HFFc6 (cell line): Measurements from ENCODE around the gene USP2. TPM values are rescaled to one million over a fixed set of nuclear protein-coding genes. Genes with fewer than 3 reads are reported as not detected.

Experiments
- DNase-seq: peaks from one replicate; pipeline ENCODE4 v3.0.0-alpha.2; 2018
- H3K27ac Mint-ChIP-seq: 2 replicates; pipeline ENCODE4 v1.8.0; 2020; ENCODE audit warnings: mild to moderate bottlenecking, mixed read lengths
- H3K27me3 Mint-ChIP-seq: 2 replicates; pipeline ENCODE4 v1.8.0; 2021; ENCODE audit warnings: mild to moderate bottlenecking, moderate library complexity, mixed read lengths; ENCODE audit not compliant: insufficient read depth
- H3K36me3 Mint-ChIP-seq: 2 replicates; pipeline ENCODE4 v1.8.0; 2021; ENCODE audit warnings: low read depth, mixed read lengths
- H3K4me1 Mint-ChIP-seq: 2 replicates; pipeline ENCODE4 v1.8.0; 2020; ENCODE audit warnings: low read depth, mixed read lengths
- H3K4me3 Mint-ChIP-seq: 2 replicates; pipeline ENCODE4 v1.8.0; 2020; ENCODE audit warnings: mild to moderate bottlenecking, moderate library complexity, mixed read lengths
- H3K9me3 Mint-ChIP-seq: 2 replicates; pipeline ENCODE4 v1.8.0; 2020; ENCODE audit warnings: mild to moderate bottlenecking, mixed read lengths
- total RNA-seq, 6 experiments: library from RNA; stranded (reverse); fragmentation: NEBNext Ultra II Directional; extraction: Animal tissue kit (Norgen Biotek cat#: 25700); gene quantifications; 2 replicates in 1 of 6; 3 replicates in 5 of 6; pipeline ENCODE4 v1.2.3, GENCODE V29; 2021
- TF ChIP-seq, protein P1 (sequence below): fragments of 200-600 bp; sonication (generic); IDR thresholded peaks from 2 replicates; pipeline ENCODE4 v1.5.0; 2021; ENCODE audit warnings: antibody characterized with exemption, mild to moderate bottlenecking

The USP2 gene
- total RNA-seq, 6 experiments from 2014 or later = 0.32 to 0.71 (median 0.49) TPM

GRCh38 chr11:119416606-119417580 lies 35.4 kb upstream of the USP2 start:
- peak; percentile 58 for DNase-seq
- H3K4me3 Mint-ChIP-seq = peak overlapping the region; percentile 97
- H3K36me3 Mint-ChIP-seq = peaks cover 45% of the 10 kb centered on the region
- peak overlapping the region; percentile 97 for H3K27ac Mint-ChIP-seq
- TF ChIP-seq, protein P1, sequence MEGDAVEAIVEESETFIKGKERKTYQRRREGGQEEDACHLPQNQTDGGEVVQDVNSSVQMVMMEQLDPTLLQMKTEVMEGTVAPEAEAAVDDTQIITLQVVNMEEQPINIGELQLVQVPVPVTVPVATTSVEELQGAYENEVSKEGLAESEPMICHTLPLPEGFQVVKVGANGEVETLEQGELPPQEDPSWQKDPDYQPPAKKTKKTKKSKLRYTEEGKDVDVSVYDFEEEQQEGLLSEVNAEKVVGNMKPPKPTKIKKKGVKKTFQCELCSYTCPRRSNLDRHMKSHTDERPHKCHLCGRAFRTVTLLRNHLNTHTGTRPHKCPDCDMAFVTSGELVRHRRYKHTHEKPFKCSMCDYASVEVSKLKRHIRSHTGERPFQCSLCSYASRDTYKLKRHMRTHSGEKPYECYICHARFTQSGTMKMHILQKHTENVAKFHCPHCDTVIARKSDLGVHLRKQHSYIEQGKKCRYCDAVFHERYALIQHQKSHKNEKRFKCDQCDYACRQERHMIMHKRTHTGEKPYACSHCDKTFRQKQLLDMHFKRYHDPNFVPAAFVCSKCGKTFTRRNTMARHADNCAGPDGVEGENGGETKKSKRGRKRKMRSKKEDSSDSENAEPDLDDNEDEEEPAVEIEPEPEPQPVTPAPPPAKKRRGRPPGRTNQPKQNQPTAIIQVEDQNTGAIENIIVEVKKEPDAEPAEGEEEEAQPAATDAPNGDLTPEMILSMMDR = no peak; the same call in 1 of the 2 replicates
- H3K4me1 Mint-ChIP-seq = peaks cover 53% of the 10 kb centered on the region
- no peaks in the 10 kb centered on the region for H3K9me3 Mint-ChIP-seq
- peaks cover 5% of the 10 kb centered on the region for H3K27me3 Mint-ChIP-seq

GRCh38 chr11:119415966-119416365 lies 34.5 kb upstream of the USP2 start:
- no peak overlapping the region for H3K4me3 Mint-ChIP-seq
- DNase-seq = no peak
- TF ChIP-seq, protein P1 = no peak
- H3K36me3 Mint-ChIP-seq = peaks cover 38% of the 10 kb centered on the region
- H3K27me3 Mint-ChIP-seq = peaks cover 5% of the 10 kb centered on the region
- no peaks in the 10 kb centered on the region for H3K9me3 Mint-ChIP-seq
- H3K4me1 Mint-ChIP-seq = peaks cover 52% of the 10 kb centered on the region
- H3K27ac Mint-ChIP-seq = no peak overlapping the region

- Mint-ChIP-seq H3K9me3 (no peaks in the 10 kb centered on the region), H3K36me3 (peaks cover 35% of the 10 kb centered on the region), H3K4me3 (no peak overlapping the region), H3K4me1 (peaks cover 48% of the 10 kb centered on the region), H3K27me3 (peaks cover 5% of the 10 kb centered on the region), H3K27ac (no peak overlapping the region)
- TF ChIP-seq, protein P1 = no peak
- DNase-seq = no peak
These were observed 34.0 kb upstream of the USP2 start for GRCh38 chr11:119415517-119415916.

DNA sequence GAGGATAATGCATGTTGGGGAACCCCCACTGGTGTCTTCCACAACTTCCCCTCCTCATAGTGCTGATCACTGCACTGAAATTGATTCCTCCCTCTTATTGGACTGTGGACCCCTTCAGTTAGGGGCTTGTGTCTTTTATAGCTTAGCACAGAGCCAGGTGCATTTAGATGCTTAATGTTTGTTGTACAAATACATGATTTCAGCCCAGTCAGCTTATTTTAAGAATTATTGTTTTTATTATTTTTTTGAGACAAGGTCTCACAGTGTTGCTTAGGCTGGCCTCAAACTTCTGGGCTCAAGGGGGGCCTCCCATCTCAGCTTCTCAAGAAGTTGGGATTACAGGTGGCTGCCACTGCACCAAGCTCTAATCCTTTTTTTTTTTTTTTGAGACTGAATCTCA lies 33.2 kb upstream of the USP2 start:
- Mint-ChIP-seq H3K36me3 (peaks cover 27% of the 10 kb centered on the region), H3K9me3 (no peaks in the 10 kb centered on the region), H3K4me3 (no peak overlapping the region), H3K4me1 (peaks cover 40% of the 10 kb centered on the region), H3K27ac (no peak overlapping the region), H3K27me3 (peaks cover 5% of the 10 kb centered on the region)
- DNase-seq = no peak
- TF ChIP-seq, protein P1 = no peak

- no peaks in the 10 kb centered on the region for H3K9me3 Mint-ChIP-seq
- H3K4me1 Mint-ChIP-seq = peaks cover 36% of the 10 kb centered on the region
- TF ChIP-seq, protein P1 = no peak
- DNase-seq = no peak
- peaks cover 5% of the 10 kb centered on the region for H3K27me3 Mint-ChIP-seq
- no peak overlapping the region for H3K4me3 Mint-ChIP-seq
- no peak overlapping the region for H3K27ac Mint-ChIP-seq
- H3K36me3 Mint-ChIP-seq = peaks cover 23% of the 10 kb centered on the region
These were observed 32.8 kb upstream of the USP2 start for GRCh38 chr11:119414321-119414720.
